Ovary (tissue), 3 donors: Measurements from ENCODE around the gene HHAT.

ENCODE experiments used
- CTCF ChIP-seq, 3 donors: fragments of 450-650 bp in 2 of 3; fragments of 200-600 bp in 1 of 3; IDR thresholded peaks; one replicate each; pipeline versions ENCODE4 v1.5.1 to v1.8.0; 2016 to 2022; ENCODE audit warnings: antibody characterized with exemption in 3 of 3, mild to moderate bottlenecking in 1 of 3
- EP300 ChIP-seq: sonication (generic); formaldehyde crosslinking; IDR thresholded peaks from one replicate; pipeline ENCODE4 v1.6.1; 2017; ENCODE audit warnings: antibody characterized with exemption
- POLR2A ChIP-seq: fragments of 450-650 bp; IDR thresholded peaks from one replicate; pipeline ENCODE4 v1.6.1; 2017; ENCODE audit warnings: antibody characterized with exemption, mild to moderate bottlenecking, moderate library complexity
- donor health status: DM: no; HTN: no; CAD: no.

- TF ChIP-seq CTCF (IDR thresholded peaks at IDR 0.05) (no peak), POLR2A (no peak), EP300 (no peak)
These were observed 53.2 kb downstream of the HHAT start for GRCh38 chr1:210381934-210382333.
